ENCODE results near the gene COL19A1.

The COL19A1 gene

GRCh38 chr6:70196531-70196930, 330.2 kb downstream of the COL19A1 start:
- TF ChIP-seq CTCF (IDR thresholded peaks at IDR 0.05) = no peak
- Mint-ChIP-seq H3K27ac (no peak overlapping the region), H3K9me3 (no peaks in the 10 kb centered on the region), H3K36me3 (ENCODE audit: low read depth) (no peaks in the 10 kb centered on the region), H3K4me1 (no peaks in the 10 kb centered on the region), H3K27me3 (ENCODE audit: low read depth, poor library complexity) (peaks cover 8% of the 10 kb centered on the region), H3K4me3 (no peak overlapping the region)
- no peak for DNase-seq

GRCh38 chr6:70198785-70199184, 332.4 kb downstream of the COL19A1 start:
- Mint-ChIP-seq H3K27ac (no peak overlapping the region), H3K4me1 (no peaks in the 10 kb centered on the region), H3K27me3 (ENCODE audit: low read depth, poor library complexity) (peaks cover 8% of the 10 kb centered on the region), H3K4me3 (no peak overlapping the region), H3K36me3 (ENCODE audit: low read depth) (no peaks in the 10 kb centered on the region), H3K9me3 (no peaks in the 10 kb centered on the region)
- DNase-seq = no peak
- TF ChIP-seq CTCF (IDR thresholded peaks at IDR 0.05) = no peak

- Mint-ChIP-seq H3K9me3 (no peaks in the 10 kb centered on the region), H3K36me3 (ENCODE audit: low read depth) (no peaks in the 10 kb centered on the region), H3K4me3 (no peak overlapping the region), H3K4me1 (no peaks in the 10 kb centered on the region), H3K27ac (no peak overlapping the region), H3K27me3 (ENCODE audit: low read depth, poor library complexity) (no peaks in the 10 kb centered on the region)
- no peak for TF ChIP-seq CTCF (IDR thresholded peaks at IDR 0.05)
- DNase-seq = no peak
Measured at GRCh38 chr6:70208235-70208790, 342.0 kb downstream of the COL19A1 start.

- peak; percentile 50 for TF ChIP-seq CTCF (IDR thresholded peaks at IDR 0.05)
- Mint-ChIP-seq H3K9me3 (no peaks in the 10 kb centered on the region), H3K4me3 (no peak overlapping the region), H3K4me1 (no peaks in the 10 kb centered on the region), H3K27me3 (ENCODE audit: low read depth, poor library complexity) (no peaks in the 10 kb centered on the region), H3K36me3 (ENCODE audit: low read depth) (no peaks in the 10 kb centered on the region), H3K27ac (no peak overlapping the region)
- no peak for DNase-seq
Measured at GRCh38 chr6:70210462-70210861, 344.1 kb downstream of the COL19A1 start.

GRCh38 chr6:70215460-70216108, 349.2 kb downstream of the COL19A1 start:
- no peaks in the 10 kb centered on the region for H3K9me3 Mint-ChIP-seq
- no peak for DNase-seq
- H3K36me3 Mint-ChIP-seq (ENCODE audit: low read depth) = no peaks in the 10 kb centered on the region
- no peaks in the 10 kb centered on the region for H3K4me1 Mint-ChIP-seq
- no peak for TF ChIP-seq CTCF (IDR thresholded peaks at IDR 0.05)
- peaks cover 13% of the 10 kb centered on the region for H3K27me3 Mint-ChIP-seq (ENCODE audit: low read depth, poor library complexity)
- no peak overlapping the region for H3K4me3 Mint-ChIP-seq
- H3K27ac Mint-ChIP-seq = no peak overlapping the region

- H3K9me3 Mint-ChIP-seq = no peaks in the 10 kb centered on the region
- no peak overlapping the region for H3K27ac Mint-ChIP-seq
- H3K27me3 Mint-ChIP-seq (ENCODE audit: low read depth, poor library complexity) = peaks cover 13% of the 10 kb centered on the region
- H3K36me3 Mint-ChIP-seq (ENCODE audit: low read depth) = no peaks in the 10 kb centered on the region
- DNase-seq = no peak
- H3K4me3 Mint-ChIP-seq = no peak overlapping the region
- TF ChIP-seq CTCF (IDR thresholded peaks at IDR 0.05) = no peak
- H3K4me1 Mint-ChIP-seq = no peaks in the 10 kb centered on the region
Measured at GRCh38 chr6:70216767-70217166, 350.4 kb downstream of the COL19A1 start.
